Measurements from ENCODE around the gene FBXL17. TPM values are rescaled to one million over a fixed set of nuclear protein-coding genes. Genes with fewer than 3 reads are reported as not detected.

FBXL17 gene
- total and polyA plus RNA-seq, 9 of the 15 experiments (the other 6 are each of a cell fraction or from before 2014, with no cell fraction given), result 0.32 to 5.4 (median 1.8) TPM

DNA sequence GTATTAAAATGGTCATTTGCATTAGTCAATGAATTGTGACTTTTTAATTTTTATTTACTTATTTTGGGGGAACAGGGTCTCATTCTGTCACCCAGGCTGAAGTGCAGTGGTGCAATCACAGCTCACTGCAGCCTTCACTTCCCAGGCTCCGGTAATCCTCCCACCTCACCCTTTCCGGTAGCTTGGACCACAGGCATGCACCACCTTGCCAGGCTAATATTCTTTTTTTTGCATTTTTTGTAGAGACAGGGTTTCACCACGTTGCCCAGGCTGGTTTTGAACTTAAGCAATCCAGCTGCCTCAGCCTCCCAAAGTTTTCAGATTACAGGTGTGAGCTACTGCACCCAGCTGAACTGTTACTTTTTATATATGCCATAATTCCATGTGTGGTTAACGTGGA is 143.4 kb downstream of the FBXL17 start:
- intact Hi-C loops (cut with micrococcal nuclease), result no loop called here
- TF ChIP-seq PPARD (CRISPR knock-in tag; IDR thresholded peaks at IDR 0.05) (no peak), PYGO2 (tag; IDR thresholded peaks at IDR 0.05) (no peak), FOXK2 (conservative IDR thresholded peaks at IDR 0.05 in 1 of 2, IDR thresholded peaks at IDR 0.05 in 1 of 2; ENCODE audit: low read depth in 2 of 2) (no peak), ZFX (CRISPR knock-in tag; IDR thresholded peaks at IDR 0.05) (no peak), SPI1 (IDR thresholded peaks at IDR 0.05; ENCODE audit: borderline replicate concordance, low read depth, low read length) (no peak), TEAD4 (IDR thresholded peaks at IDR 0.05; ENCODE audit: low read length) (no peak), TEAD4 (CRISPR knock-in tag; IDR thresholded peaks at IDR 0.05; ENCODE audit: borderline replicate concordance) (no peak), ZNF785 (CRISPR knock-in tag; IDR thresholded peaks at IDR 0.05) (no peak), ZNF239 (CRISPR knock-in tag; IDR thresholded peaks at IDR 0.05) (no peak), PHF20 (IDR thresholded peaks at IDR 0.05; ENCODE audit: partially characterized antibody) (no peak), CBX5 (IDR thresholded peaks at IDR 0.05; ENCODE audit: borderline replicate concordance, low read depth) (no peak), ZNF146 (CRISPR knock-in tag; IDR thresholded peaks at IDR 0.05; ENCODE audit: unreplicated experiment) (no peak), STAT5B (CRISPR knock-in tag; IDR thresholded peaks at IDR 0.05) (no peak)
- TF ChIP-seq, protein P1, sequence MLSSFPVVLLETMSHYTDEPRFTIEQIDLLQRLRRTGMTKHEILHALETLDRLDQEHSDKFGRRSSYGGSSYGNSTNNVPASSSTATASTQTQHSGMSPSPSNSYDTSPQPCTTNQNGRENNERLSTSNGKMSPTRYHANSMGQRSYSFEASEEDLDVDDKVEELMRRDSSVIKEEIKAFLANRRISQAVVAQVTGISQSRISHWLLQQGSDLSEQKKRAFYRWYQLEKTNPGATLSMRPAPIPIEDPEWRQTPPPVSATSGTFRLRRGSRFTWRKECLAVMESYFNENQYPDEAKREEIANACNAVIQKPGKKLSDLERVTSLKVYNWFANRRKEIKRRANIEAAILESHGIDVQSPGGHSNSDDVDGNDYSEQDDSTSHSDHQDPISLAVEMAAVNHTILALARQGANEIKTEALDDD (IDR thresholded peaks at IDR 0.05), result no peak
- TF ChIP-seq, protein P2, sequence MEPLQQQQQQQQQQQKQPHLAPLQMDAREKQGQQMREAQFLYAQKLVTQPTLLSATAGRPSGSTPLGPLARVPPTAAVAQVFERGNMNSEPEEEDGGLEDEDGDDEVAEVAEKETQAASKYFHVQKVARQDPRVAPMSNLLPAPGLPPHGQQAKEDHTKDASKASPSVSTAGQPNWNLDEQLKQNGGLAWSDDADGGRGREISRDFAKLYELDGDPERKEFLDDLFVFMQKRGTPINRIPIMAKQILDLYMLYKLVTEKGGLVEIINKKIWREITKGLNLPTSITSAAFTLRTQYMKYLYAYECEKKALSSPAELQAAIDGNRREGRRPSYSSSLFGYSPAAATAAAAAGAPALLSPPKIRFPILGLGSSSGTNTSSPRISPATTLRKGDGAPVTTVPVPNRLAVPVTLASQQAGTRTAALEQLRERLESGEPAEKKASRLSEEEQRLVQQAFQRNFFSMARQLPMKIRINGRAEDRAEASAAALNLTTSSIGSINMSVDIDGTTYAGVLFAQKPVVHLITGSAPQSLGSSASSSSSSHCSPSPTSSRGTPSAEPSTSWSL (CRISPR knock-in tag; IDR thresholded peaks at IDR 0.05; ENCODE audit: borderline replicate concordance), result no peak
- TF ChIP-seq, protein P3, sequence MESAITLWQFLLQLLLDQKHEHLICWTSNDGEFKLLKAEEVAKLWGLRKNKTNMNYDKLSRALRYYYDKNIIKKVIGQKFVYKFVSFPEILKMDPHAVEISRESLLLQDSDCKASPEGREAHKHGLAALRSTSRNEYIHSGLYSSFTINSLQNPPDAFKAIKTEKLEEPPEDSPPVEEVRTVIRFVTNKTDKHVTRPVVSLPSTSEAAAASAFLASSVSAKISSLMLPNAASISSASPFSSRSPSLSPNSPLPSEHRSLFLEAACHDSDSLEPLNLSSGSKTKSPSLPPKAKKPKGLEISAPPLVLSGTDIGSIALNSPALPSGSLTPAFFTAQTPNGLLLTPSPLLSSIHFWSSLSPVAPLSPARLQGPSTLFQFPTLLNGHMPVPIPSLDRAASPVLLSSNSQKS (CRISPR knock-in tag; IDR thresholded peaks at IDR 0.05), result no peak
- TF ChIP-seq, protein P4, sequence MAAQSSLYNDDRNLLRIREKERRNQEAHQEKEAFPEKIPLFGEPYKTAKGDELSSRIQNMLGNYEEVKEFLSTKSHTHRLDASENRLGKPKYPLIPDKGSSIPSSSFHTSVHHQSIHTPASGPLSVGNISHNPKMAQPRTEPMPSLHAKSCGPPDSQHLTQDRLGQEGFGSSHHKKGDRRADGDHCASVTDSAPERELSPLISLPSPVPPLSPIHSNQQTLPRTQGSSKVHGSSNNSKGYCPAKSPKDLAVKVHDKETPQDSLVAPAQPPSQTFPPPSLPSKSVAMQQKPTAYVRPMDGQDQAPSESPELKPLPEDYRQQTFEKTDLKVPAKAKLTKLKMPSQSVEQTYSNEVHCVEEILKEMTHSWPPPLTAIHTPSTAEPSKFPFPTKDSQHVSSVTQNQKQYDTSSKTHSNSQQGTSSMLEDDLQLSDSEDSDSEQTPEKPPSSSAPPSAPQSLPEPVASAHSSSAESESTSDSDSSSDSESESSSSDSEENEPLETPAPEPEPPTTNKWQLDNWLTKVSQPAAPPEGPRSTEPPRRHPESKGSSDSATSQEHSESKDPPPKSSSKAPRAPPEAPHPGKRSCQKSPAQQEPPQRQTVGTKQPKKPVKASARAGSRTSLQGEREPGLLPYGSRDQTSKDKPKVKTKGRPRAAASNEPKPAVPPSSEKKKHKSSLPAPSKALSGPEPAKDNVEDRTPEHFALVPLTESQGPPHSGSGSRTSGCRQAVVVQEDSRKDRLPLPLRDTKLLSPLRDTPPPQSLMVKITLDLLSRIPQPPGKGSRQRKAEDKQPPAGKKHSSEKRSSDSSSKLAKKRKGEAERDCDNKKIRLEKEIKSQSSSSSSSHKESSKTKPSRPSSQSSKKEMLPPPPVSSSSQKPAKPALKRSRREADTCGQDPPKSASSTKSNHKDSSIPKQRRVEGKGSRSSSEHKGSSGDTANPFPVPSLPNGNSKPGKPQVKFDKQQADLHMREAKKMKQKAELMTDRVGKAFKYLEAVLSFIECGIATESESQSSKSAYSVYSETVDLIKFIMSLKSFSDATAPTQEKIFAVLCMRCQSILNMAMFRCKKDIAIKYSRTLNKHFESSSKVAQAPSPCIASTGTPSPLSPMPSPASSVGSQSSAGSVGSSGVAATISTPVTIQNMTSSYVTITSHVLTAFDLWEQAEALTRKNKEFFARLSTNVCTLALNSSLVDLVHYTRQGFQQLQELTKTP (IDR thresholded peaks at IDR 0.05; ENCODE audit: low read depth in 1 of 2, partially characterized antibody in 2 of 2), result no peak
- no peaks in the 10 kb centered on the region for H4K20me1 ChIP-seq (replicated peaks; ENCODE audit: control insufficient read depth, insufficient read depth, low read length)
- WGBS (ENCODE audit: insufficient coverage, low coverage, missing lambda C conversion rate), result 0% methylated on average over 4 of the region's 4 CpGs
- no peaks in the 10 kb centered on the region for H3K4me1 ChIP-seq (replicated peaks in 1 of 2; ENCODE audit: control insufficient read depth in 2 of 2, insufficient read depth in 2 of 2, low read length in 2 of 2)
- no peak for DNase-seq (ENCODE audit: extremely low read depth in 1 of 4, low spot score in 3 of 4)
- H3K79me2 ChIP-seq (ENCODE audit: control insufficient read depth, insufficient read depth, low read length), result no peaks in the 10 kb centered on the region
- H3K9me1 ChIP-seq (ENCODE audit: control insufficient read depth, insufficient read depth, low read length), result no peaks in the 10 kb centered on the region
- in situ Hi-C loops (cut with MboI), result no loop called here
- no peak overlapping the region for H3K9ac ChIP-seq (ENCODE audit: insufficient read depth in 1 of 2, low read depth in 2 of 2, low read length in 2 of 2)
- H3K27me3 ChIP-seq (ENCODE audit: control insufficient read depth in 2 of 2, insufficient read depth in 2 of 2, low read length in 2 of 2), result 0 out of 5 replicates have a peak, but pooled peaks cover 0 to 4% of the 10 kb centered on the region in 2 experiments
- H3K4me3 ChIP-seq, result no peak overlapping the region
- no peak overlapping the region for H3K4me2 ChIP-seq (ENCODE audit: insufficient read depth, low read length)
- BruUV-seq (replicated peaks), result no TSS peak
- POLR2A ChIA-PET, result no interaction called here
- no peak overlapping the region for H3K27ac ChIP-seq (ENCODE audit: extremely low read depth, low read depth, low read length)
- FAIRE-seq, result no peak
- no peak overlapping the region for H2AFZ ChIP-seq (ENCODE audit: low read depth, low read length)
- H3K9me3 ChIP-seq (replicated peaks; ENCODE audit: control insufficient read depth, insufficient read depth, low read depth, low read length), result no peaks in the 10 kb centered on the region; the same call in 1 of the 2 replicates
- CTCF ChIA-PET (ENCODE audit: low intra/inter-chr PET ratio), result no interaction called here
- H3K36me3 ChIP-seq (ENCODE audit: control insufficient read depth, insufficient read depth, low read length), result no peaks in the 10 kb centered on the region
- no peak for ATAC-seq

All from K562 (cell line).